Lower leg skin (tissue), 4 donors: ENCODE results near the gene GBF1. TPM values are rescaled to one million over a fixed set of nuclear protein-coding genes. Genes with fewer than 3 reads are reported as not detected.
"Not testable (repeated sequence)": the region's sequence is repeated elsewhere in the genome, so short reads cannot be mapped to it uniquely, and the experiment has no call there.

ENCODE experiments used
- DNase-seq, 2 donors: peaks; one replicate each; pipeline ENCODE4 v3.0.0-alpha.2; 2019; ENCODE audit warnings: low spot score in 2 of 2
- H3K4me3 ChIP-seq: fragments of 200-600 bp; sonication (generic); 2 replicates; pipeline ENCODE4 v1.5.1; 2017; ENCODE audit warnings: mild to moderate bottlenecking, low read depth; ENCODE audit not compliant: poor library complexity, severe bottlenecking
- POLR2A ChIP-seq, 2 donors: fragments of 450-650 bp; IDR thresholded peaks; one replicate each; pipeline ENCODE4 v1.6.1; 2016 to 2017; ENCODE audit warnings: antibody characterized with exemption in 2 of 2, mild to moderate bottlenecking in 1 of 2, moderate library complexity in 1 of 2
- WGBS, 2 donors: methylation state at CpG; one replicate each; pipeline ENCODE4 v1.1.5; 2018; 5-methylcytosine and 5-hydroxymethylcytosine counted together
- intact Hi-C: fragments of 100-400 bp; cut with DNase I; formaldehyde crosslinking; loops from one replicate; pipeline ENCODE4 v1.15.0; 2023; ENCODE audit warnings: low total_unique reads
- total RNA-seq, 4 donors: library from RNA; depleted of rRNA; stranded (reverse); fragments of >200 nt; gene quantifications; one replicate each; pipeline ENCODE4 v1.1.0, GENCODE V29; 2016
- TF ChIP-seq, protein P1 (sequence below), 3 donors: fragments of 450-650 bp; IDR thresholded peaks; one replicate each; pipeline ENCODE4 v1.5.1; 2016; ENCODE audit warnings: antibody characterized with exemption in 3 of 3, mild to moderate bottlenecking in 3 of 3, moderate library complexity in 2 of 3

GBF1 gene
- total RNA-seq, 4 donors from 2014 or later = 30.1 to 42.6 (median 39.1) TPM

GRCh38 chr10:102202386-102202785, 42.9 kb upstream of the GBF1 start:
- no peak overlapping the region for H3K4me3 ChIP-seq
- 84 to 85% methylated on average over 1 of the region's 1 CpG for WGBS, 2 donors
- no peak for DNase-seq
- TF ChIP-seq, protein P1, sequence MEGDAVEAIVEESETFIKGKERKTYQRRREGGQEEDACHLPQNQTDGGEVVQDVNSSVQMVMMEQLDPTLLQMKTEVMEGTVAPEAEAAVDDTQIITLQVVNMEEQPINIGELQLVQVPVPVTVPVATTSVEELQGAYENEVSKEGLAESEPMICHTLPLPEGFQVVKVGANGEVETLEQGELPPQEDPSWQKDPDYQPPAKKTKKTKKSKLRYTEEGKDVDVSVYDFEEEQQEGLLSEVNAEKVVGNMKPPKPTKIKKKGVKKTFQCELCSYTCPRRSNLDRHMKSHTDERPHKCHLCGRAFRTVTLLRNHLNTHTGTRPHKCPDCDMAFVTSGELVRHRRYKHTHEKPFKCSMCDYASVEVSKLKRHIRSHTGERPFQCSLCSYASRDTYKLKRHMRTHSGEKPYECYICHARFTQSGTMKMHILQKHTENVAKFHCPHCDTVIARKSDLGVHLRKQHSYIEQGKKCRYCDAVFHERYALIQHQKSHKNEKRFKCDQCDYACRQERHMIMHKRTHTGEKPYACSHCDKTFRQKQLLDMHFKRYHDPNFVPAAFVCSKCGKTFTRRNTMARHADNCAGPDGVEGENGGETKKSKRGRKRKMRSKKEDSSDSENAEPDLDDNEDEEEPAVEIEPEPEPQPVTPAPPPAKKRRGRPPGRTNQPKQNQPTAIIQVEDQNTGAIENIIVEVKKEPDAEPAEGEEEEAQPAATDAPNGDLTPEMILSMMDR (IDR thresholded peaks at IDR 0.05) = no peak
- no peak for TF ChIP-seq POLR2A (IDR thresholded peaks at IDR 0.05)
- intact Hi-C loops = no loop called here

DNA sequence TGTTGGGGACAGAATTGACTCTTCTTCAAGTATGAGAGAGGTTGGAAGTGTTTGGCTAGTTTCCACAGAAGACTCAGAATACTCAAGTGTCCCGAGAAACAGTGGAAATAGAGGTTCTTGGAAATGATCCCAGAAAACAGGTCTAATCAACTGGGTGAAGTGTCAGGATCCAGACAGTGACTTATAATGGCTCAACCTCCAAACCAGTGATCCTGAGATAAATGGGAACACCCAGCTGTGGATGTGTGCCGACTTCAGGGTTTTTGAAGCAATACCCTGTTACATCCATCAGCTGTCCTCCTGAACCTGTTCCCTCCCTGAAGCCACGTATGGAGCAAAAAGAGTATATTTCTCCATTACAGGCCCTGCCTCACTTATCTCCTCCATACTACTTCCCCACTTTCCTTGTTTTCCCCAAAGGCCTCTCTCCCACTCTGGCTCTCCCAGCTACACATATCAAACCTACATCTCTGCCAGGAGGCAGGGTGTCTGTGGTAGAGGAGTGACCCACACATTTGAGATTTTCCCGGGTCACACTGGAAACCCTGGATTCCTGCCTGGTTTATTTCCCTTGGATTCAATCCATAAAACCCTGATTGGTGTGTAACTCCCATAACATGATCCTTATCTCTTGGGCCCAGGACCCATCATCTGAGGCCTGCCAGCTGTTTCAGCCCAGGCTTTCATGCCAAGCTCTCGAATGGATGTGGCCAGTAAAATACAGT, 36.9 kb upstream of the GBF1 start:
- H3K4me3 ChIP-seq = no peak overlapping the region
- DNase-seq = no peak
- TF ChIP-seq POLR2A (IDR thresholded peaks at IDR 0.05) = no peak
- TF ChIP-seq, protein P1 (IDR thresholded peaks at IDR 0.05) = no peak
- intact Hi-C loops = no loop called here
- 34 to 37% methylated on average over 5 of the region's 5 CpGs for WGBS, 2 donors

DNA sequence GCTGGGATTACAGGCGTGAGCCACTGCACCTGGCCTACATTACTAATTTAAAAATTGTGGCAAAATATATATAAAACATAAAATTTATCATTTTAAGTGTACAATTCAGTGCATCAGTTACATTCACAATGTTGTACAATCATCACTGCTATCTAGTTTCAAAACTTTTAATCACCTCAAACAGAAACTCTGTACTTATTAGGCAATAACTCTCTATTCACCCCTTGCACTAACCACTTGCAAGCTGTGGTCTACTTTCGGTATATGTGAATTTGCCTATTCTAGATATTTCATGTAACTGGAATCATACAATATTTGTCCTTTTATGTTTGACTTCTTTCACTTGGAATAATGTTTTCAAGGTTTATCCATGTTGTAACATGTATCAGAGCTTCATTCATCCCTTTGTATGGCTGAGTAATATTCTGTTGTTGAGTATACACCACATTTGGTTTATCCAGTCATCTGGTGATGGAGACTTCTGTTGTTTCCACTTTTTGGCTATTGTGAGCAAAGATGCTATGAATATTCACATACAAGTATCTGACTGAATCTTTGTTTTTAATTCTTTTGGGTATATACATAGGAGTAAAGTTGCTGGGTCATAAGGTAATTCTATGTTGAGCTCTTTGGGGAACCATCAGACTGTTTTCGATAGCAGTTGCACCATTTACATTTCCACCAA, 33.6 kb upstream of the GBF1 start:
- DNase-seq = no peak
- no peak overlapping the region for H3K4me3 ChIP-seq
- 86 to 96% methylated on average over 3 of the region's 3 CpGs for WGBS, 2 donors
- intact Hi-C loops = no loop called here
- TF ChIP-seq POLR2A (IDR thresholded peaks at IDR 0.05) = no peak
- TF ChIP-seq, protein P1 (IDR thresholded peaks at IDR 0.05) = no peak

DNA sequence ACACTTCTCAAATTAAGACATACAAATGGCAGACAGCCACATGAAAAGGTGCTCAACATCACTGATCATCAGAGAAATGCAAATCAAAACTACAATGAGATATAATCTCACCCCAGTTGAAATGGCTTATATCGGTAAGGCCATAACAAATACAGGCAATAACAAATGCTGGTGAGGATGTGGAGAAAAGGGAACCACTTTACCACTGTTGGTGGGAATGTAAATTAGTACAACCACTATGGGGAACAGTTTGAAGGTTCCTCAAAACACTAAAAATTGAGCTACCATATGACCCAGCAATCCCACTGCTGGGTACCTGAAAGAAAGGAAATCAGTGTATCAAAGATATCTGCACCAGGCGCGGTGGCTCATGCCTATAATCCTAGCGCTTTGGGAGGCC, 31.7 kb upstream of the GBF1 start:
- H3K4me3 ChIP-seq, DNase-seq, intact Hi-C loops: not testable (repeated sequence)
- WGBS, 2 donors = 67 to 87% methylated on average over 4 of the region's 4 CpGs

DNA sequence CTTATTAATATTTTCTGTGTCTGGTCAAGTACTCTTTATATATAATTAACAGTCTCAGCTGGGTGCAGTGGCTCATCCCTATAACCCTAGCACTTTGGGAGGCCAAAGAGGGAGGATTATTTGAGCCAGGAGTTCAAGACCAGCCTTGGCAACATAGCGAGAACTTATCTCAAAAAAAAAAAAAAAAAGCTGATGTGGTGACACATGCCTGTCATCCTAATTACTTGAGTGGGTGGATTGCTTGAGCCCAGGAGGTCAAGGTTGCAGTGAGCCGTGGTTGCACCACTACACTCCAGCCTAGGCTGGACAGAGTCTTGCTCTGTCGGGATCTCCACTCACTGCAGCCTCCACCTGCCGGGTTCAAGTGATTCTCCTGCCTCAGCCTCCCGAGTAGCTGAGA, 26.0 kb upstream of the GBF1 start:
- H3K4me3 ChIP-seq = no peak overlapping the region
- intact Hi-C loops = no loop called here
- DNase-seq = no peak
- no peak for TF ChIP-seq POLR2A (IDR thresholded peaks at IDR 0.05)
- TF ChIP-seq, protein P1 (IDR thresholded peaks at IDR 0.05) = no peak
- WGBS, 2 donors = 82 to 92% methylated on average over 5 of the region's 5 CpGs

GRCh38 chr10:102220612-102221011, 24.7 kb upstream of the GBF1 start:
- intact Hi-C loops = no loop called here
- H3K4me3 ChIP-seq = no peak overlapping the region
- TF ChIP-seq POLR2A (IDR thresholded peaks at IDR 0.05) = no peak
- DNase-seq = no peak
